IPS-11a (cell line): Measurements from ENCODE around the gene TOP3A.
"Not testable (repeated sequence)": the region's sequence is repeated elsewhere in the genome, so short reads cannot be mapped to it uniquely, and the experiment has no call there.

Source experiments
- H3K4me3 ChIP-seq: one replicate; pipeline ENCODE4 v1.5.1; 2013; ENCODE audit warnings: low read depth, low read length, control low read depth

TOP3A gene

DNA sequence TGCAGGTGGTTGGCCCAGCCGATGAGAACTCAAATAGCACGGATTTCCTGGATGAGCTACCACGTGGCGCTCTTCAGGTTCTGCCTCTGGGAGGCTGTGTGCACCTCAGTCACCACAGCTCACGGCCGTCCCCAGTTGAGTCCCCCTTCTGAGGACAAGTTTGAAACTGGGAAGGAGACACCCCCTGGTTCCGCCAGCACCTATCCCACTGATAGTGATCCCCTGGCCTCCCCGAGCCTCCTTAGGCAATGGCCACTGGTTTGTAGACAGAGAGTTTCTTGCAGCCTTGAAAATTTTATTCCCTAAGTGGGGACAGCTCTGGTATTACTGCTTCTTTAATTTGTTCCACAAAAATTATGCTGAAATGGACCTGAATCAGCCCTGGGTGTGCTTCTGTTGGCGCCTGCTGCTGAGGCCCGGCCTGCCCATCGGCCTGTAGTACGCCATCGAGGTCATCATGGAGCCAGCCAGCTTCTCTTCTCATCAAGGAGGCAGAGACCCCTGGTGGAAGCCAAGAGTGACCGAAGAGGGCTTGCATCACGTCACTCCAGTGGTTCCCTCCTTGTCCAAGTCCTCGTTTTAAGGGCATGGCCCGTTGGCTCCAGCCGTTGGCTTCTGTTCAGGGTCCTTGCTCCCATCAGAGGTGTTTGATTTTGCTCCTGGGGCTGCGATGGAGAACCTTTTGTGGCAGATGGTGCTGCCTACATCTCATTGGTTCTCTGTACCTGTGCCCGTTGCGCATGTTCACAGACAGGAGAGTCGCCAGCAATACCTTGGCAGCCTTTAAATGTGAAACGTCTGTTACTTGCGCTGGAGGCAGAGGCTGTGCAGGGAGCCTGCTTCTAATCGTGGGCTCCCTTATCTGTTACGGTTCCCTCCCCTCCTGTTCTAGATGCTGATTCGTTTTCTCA is 9.6 kb upstream of the TOP3A start:
- H3K4me3 ChIP-seq: no peak overlapping the region

DNA sequence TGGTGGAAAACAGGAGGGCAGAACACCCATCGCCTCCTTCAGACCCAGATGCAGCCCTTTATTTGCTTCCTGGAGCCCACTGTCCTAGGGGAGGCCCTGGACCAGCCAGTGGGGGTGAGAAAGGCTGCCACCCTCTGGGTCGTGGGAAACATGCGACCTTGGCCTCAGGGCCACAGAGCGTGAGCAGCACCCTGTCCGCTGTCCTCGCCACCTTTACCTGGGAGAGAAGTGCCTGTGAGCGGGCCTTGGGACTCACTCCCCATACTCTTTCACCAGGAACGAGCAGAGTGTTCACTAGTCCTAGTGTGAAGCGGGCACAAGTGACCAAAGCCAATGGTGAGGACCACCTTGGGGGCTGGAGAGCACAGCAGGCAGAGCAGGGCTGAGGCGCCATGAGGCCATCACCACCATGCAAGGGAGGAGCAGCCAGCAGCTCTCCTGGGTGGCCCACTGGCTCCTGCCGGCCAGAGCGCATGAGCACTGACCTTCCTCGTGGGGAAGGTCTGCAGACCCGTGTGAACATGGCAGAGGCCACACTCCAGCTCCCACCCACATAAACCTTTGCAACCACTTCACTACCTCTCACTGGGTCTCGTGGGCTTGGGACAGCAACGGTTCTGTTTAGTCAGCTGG is 8.8 kb upstream of the TOP3A start:
- H3K4me3 ChIP-seq: no peak overlapping the region

DNA sequence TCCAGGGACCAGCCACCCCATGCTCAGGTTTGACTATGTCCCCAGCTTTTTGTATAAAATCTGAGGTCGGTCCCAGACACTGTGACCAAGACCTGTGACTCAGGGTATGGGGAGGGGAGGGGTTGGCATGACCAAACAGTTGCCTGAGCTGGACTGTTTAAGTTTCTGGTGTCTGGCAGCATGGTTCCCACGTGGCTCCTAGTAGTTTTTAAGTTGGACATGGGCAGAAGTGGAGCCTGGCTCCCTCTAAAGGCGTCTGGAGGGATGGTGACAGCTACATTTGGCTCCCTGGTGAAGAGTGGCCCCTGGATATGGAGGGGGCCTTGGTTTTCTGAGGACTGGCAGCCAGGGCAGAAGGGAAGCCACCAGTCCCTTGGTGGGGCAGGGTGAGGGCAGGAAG is 8.2 kb upstream of the TOP3A start:
- H3K4me3 ChIP-seq: no peak overlapping the region

DNA sequence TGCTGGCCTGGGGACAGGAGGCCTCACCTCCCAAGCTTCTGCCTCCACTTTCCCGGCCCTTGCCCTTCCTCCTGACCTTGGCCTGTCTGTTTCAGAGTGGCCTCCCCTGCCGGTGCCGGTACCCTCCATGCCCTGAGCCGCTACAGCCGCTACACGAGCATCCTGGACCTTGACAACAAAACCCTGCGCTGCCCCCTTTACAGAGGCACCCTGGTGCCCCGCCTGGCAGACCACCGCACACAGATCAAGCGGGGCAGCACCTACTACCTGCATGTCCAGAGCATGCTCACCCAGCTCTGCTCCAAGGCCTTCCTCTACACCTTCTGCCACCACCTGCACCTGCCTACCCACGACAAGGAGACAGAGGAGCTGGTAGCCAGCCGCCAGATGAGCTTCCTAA is 7.7 kb upstream of the TOP3A start:
- no peak overlapping the region for H3K4me3 ChIP-seq

DNA sequence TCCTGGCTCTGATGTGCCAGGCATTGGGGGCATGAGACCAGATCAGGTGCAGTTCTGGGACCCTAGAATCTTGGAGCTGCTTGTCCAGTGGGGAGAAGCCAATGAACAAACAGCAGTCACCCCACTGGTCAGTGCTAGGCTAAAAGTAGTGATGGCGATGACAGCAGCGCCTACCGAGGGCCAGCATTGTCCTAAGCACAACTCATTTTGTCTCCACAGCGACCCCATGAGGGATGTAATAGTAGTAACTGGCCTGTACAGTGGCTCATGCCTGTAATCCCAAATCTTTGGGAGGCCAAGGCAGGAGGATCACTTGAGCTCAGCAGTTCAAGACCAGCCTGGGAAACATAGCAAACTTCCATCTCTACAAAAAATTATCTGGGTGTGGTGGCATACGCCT is 6.5 kb upstream of the TOP3A start:
- H3K4me3 ChIP-seq: no peak overlapping the region

DNA sequence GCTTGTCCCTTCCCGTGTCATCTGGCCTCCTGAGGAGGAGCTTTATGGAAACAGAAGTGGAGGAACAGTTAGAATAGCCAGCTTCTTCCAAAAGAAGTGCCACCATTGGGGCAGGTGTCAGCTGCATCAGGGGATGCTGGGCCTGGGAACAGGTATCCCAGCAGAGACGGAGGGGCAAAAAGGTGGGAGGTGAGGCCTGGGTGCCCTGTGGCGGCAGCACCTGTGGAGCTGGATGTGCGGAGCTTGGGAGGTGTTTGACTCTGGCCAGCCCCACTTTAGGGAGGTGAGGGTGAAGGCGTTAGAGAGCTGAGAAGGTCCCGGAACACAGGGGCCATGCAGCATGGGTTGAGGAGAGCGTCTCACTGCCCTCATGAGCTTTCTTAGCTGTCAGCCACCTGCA is 5.5 kb upstream of the TOP3A start:
- H3K4me3 ChIP-seq: no peak overlapping the region

DNA sequence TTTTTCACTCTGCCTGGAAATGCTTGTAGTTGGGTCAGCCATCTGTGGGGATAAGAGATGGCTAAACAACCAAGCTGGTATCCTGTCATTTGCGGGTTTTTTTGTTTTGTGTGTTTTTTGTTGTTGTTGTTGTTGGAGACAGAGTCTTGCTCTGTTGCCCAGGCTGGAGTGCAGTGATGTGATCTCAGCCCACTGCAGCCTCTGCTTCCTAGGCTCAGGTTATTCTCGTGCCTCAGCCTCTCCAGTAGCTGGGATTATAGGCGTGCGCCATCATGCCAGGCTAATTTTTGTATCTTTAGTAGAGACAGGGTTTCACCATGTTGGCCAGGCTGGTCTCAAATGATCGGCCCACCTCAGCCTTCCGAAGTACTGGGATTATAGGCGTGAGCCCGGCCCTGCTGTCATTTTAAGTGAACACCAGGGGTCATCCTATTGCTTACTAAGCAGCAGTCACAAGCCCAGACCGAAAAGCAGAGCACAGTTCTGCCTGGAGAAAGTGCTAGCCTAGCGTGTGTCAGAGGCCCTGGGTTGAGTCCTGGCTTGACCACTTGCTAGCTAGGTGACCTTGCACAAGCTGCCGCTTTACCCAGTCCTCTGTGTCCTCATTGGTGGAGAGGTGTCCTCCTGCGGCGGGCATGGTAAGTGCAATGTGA is 4.9 kb upstream of the TOP3A start:
- no peak overlapping the region for H3K4me3 ChIP-seq

DNA sequence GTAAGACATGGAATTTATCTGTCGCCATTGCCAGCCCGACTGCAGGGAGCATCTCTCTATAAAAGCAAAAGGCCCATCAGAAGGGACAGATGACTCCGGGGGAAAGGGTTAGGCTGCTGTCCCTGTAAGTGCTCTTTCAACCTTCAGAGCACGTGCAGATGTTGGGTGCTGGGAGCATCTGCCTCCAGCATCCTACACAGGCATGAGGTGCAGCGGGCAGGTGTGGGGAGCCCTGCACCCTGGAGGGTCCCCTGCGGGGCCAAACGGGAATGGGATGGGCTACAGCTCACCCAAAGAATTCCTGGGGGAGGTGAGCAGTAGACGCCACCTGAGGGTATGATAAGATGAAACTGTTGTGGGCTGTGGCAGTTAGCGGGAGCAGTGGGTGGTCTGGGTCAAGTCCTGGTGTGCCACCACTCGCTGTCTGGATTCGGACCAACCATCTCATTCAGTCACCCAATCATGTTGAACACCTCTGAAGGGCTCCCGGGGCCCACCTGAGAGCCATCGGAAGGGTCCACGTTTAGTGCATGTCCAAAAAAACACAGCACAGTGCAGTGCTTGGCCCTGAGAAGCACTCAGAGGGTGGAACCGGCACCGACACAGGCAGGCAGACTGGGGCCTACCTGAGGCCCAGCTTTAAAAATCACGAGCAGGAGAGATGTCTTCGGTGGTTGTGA is 4.1 kb upstream of the TOP3A start:
- H3K4me3 ChIP-seq: no peak overlapping the region

DNA sequence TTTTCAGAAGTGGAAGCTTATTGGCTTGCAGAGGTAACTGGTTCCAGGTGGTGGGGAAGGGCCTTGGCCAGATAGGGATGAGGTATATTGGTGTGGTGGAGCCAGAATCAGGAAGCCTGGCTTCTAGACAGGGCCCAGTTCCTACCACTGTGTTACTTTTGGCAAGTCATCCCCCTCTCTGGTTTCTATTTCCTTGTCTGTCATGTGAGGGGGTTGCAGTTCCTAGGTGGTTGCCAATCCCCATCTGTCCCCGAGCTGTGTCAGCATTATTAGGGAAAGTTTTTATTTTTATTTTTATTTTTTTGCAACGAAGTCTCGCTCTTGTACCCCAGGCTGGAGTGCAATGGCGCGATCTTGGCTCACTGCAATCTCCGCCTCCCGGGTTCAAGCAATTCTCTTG is 3.3 kb upstream of the TOP3A start:
- no peak overlapping the region for H3K4me3 ChIP-seq

DNA sequence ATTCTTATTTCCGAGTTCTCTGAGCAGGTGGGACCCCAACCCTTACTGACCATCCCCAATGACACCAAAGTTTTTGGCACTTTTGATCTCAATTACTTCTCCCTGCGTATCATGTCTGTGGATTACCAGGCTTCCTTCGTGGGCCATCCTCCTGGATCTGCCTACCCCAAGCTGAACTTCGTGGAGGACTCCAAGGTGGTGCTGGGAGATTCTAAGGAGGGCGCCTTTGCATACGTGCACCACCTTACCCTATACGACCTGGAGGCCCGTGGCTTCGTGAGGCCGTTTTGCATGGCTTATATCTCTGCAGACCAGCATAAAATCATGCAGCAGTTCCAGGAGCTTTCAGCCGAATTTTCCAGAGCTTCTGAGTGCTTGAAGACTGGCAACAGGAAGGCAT is 1.2 kb upstream of the TOP3A start:
- peak overlapping the region; percentile 96 for H3K4me3 ChIP-seq

DNA sequence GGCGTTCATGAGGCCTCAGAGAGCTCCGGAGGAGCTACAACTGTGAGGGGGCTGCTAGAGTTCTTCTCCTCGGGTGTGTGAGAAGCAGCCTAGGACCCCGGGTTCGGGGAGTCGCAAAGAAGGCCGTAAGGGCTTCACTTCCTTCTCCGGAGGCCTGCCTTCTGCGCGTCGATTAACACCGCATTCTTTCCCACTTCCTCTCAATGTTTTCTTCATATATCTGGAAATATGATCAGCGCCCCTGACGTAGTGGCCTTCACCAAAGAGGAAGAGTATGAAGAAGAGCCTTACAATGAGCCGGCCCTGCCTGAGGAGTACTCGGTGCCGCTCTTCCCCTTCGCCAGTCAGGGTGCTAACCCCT is 748 bp upstream of the TOP3A start:
- peak overlapping the region; percentile 96 for H3K4me3 ChIP-seq

DNA sequence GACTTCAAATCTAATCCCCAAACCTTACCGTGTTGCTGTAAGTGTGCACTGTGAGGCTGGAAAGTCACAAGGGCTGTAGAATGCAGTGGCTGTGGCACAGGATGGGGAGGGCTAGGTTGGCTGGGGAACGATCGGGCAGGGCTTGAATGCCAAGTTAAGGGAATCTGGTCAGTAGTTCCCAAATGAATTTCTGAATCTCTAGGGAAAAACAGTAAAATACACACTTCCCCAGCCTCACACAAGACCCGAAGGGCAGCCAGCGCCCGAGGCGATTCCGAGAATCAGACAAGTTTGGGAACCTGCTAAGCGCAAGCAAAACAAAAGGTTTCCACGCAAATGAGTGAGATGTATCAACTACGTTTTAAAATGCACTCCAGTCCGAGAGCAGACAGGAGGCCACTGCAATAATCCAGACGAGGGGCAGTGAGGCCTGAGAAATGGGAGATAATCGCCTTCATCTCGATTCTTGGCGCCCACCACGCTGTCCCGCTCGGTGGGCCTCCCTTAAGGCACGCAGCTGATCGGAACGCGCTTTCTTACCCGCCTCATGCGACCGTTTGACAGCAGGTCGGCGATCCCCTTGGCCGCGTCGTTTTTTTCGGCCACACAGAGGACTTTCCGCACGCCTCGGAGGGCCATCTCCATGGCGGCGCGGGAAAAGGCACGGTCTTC is 599 bp downstream of the TOP3A start:
- H3K4me3 ChIP-seq: peak overlapping the region; percentile 96

DNA sequence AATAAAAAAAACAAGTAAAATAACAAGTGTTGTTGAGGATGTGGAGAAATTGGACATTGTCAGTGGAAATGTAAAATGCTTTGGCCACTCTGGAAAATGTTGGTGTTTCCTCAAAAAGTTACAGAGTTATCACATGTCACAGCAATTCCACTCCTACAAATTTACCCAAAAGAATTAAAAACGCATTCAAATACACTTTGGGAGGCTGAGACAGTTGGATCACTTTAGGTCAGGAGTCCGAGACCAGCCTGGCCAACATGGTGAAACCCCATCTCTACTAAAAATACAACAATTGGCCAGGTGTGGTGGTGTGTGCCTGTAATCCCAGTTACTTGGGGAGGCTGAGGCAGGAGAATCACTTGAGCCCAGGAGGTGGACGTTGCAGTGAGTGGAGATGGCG is 5.6 kb downstream of the TOP3A start:
- no peak overlapping the region for H3K4me3 ChIP-seq

DNA sequence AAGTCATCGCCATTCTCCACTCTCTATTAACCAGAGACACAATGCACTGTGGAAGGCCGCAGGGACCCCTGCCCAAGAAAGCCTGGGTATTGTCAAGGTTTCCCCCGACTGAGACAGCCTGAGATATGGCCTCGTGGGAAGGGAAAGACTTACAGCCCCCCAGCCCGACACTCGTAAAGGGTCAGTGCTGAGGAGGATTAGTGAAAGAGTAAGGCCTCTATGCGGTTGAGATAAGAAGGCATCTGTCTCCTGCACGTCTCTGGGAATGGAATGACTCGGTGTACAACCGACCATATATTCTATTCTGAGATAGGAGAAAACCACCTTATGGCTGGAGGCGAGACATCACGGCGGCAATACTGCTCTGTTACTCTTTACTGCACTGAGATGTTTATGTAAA is 11.6 kb downstream of the TOP3A start:
- H3K4me3 ChIP-seq: not testable (repeated sequence)

DNA sequence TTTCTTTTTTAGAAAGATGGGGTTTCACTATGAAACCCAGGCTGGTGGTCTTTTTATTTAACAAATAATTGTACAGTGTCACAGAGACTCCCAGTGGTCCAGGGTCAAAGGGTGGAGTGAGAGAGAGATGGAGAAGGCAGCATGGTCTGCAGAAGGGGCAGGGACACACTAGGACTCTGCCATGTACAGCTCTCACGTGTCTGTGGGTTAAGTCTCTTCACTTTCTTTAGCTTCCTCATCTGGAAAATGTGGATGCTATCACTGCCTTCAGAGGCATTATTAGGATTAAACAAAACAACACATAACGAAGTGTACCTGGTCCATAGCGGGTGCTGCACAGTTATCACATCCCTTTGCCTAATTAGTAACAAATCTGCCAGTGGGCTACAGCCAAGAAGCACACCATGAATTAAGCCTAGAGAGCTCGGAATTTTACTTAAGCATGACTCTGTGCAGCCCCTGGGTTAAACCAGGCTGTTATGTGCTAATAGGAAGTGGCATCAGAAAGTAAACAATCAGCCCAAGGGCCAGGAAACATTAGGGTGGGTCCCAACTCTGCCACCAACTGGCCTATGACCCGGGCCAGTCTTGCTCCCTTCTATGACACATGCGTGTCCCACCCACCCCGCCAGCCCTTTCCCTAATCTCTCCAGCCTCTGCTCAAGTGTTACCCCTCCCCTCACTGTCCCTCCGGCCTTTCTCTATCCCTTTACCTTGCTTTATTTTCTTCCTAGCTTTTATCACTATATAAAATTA is 13.9 kb downstream of the TOP3A start:
- H3K4me3 ChIP-seq: no peak overlapping the region

DNA sequence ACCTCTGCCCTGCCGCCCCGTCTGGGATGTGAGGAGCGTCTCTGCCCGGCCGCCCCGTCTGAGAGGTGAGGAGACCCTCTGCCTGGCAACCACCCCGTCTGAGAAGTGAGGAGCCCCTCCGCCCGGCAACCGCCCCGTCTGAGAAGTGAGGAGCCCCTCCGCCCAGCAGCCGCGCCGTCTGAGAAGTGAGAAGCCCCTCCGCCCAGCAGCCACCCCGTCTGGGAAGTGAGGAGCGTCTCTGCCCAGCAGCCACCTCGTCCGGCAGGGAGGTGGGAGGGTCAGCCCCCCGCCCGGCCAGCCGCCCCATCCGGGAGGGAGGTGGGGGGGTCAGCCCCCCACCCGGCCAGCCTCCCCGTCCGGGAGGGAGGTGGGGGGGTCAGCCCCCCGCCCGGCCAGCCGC is 16.7 kb downstream of the TOP3A start:
- H3K4me3 ChIP-seq: not testable (repeated sequence)

DNA sequence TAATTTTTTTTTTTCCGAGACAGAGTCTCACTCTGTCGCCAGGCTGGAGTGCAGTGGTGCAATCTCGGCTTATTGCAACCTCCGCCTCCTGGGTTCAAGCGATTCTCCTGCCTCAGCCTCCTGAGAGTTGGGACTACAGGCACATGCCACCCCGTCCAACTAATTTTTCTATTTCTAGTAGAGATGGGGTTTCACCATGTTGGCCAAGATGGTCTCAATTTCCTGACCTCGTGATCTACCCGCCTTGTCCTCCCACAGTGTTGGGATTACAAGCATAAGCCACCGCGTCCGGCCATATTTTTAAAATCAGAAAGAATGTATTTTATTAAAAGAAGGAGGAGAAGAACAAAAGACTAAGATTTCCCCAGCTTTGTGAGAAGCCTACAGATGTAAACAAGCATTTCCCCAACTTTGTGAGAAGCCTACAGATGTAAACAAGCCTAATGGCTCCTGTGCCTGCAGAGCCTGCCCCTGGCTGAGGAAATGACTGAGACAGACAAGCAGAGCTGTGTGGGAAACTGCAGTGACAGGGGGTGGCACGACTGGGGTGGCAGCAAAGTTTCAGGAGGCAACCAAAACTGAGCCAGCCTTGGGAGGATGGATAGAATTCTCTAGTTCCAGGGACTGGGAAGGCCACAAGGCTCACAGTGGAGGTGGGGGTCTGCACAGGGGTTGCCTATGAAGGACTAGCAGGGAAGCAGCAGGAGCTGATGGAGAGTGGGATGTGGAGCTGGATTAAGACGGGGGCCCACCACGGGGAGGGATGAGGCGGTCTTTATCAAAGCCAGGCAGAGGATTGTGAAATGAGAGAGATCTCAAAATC is 22.9 kb downstream of the TOP3A start:
- H3K4me3 ChIP-seq: no peak overlapping the region

DNA sequence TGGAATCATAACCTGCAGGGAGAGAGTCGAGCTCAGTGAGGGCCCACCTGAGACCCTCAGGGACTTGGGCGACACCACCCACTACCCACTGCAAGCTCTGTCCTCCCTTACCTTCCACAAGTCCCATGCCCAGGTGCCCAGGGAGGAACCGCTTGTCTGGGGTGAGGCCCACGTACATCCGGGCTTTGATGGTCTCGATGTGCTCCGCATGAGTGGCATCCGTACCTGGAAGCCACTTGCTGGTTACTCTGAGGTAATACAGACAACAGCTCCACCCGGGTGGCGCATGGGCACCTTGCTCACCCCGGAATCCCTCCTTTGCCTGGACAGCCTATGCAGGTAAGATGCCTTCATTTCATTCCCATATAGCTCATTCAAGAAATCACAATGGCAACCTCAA is 29.5 kb downstream of the TOP3A start:
- H3K4me3 ChIP-seq: no peak overlapping the region

DNA sequence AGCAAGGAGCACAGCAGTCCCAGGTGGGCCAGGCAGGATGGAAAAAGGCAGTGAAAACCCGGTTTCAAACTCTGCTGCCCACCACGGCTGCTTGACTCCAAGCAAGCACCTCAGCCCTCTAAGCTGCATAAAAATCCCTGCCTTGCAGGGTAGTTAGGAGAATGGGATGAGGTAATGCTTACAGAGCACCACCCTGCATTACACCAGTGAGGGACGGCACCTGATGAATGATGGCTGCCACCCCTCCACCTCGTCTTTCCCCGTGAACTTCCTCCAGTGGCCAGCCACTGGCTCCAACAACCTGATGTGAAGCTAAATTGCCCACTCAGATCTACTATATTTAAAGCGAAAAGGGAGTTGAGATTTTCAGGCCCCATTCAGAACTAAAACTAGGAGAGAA is 33.0 kb downstream of the TOP3A start:
- H3K4me3 ChIP-seq: no peak overlapping the region
